GM12878 (cell line): Measurements from ENCODE around the gene RRAGA. TPM values are rescaled to one million over a fixed set of nuclear protein-coding genes. Genes with fewer than 3 reads are reported as not detected.

Source experiments
- ATAC-seq: fragments of 200-7000 bp; cut with Tn5 transposase; 3 replicates; pipeline ENCODE4 v1.9.1; 2020; ENCODE audit warnings: mild to moderate bottlenecking, moderate library complexity
- BruUV-seq: library from RNA; stranded (reverse); fragments of 400-500 nt; replicated peaks from 2 replicates; lab custom pipeline; 2021; lab: Mats Ljungman, UMichigan
- CTCF ChIA-PET: fragments of 300-600 bp; sonication (Branson Sonifier 250); formaldehyde crosslinking; extraction: SDS; loops from one replicate; lab custom pipeline; 2021; ENCODE audit warnings: inconsistent platforms; lab: Yijun Ruan, JAX
- POLR2A ChIA-PET: fragments of 350-600 bp; formaldehyde crosslinking; extraction: SDS; loops from one replicate; lab custom pipeline; 2021; ENCODE audit warnings: inconsistent platforms; lab: Charles Lee
- RAD21 ChIA-PET: fragments of 300-600 bp; sonication (Branson Sonifier 250); formaldehyde crosslinking; loops from one replicate; lab custom pipeline; 2023; ENCODE audit warnings: antibody characterized with exemption; ENCODE audit not compliant: unreplicated experiment; lab: Charles Lee
- SMC1A ChIA-PET: fragments of 300-600 bp; sonication (Branson Sonifier 250); formaldehyde crosslinking; loops from one replicate; lab custom pipeline; 2023; ENCODE audit not compliant: unreplicated experiment, uncharacterized antibody; lab: Charles Lee
- DNase-seq: peaks from one replicate; pipeline ENCODE4 v3.0.0-alpha.2; 2011; ENCODE audit warnings: low read depth, low spot score
- FAIRE-seq: peaks from 3 replicates; lab custom pipeline; 2011; peaks lifted over from hg19 to GRCh38; lab: Jason Lieb, UNC
- H2AFZ ChIP-seq: 2 replicates; pipeline ENCODE4 v1.6.0; 2011; ENCODE audit warnings: low read depth, low read length, control low read depth; ENCODE audit not compliant: control insufficient read depth
- H3K27ac ChIP-seq: 2 replicates; pipeline ENCODE4 v1.5.1; 2011; ENCODE audit warnings: control low read depth; ENCODE audit not compliant: control insufficient read depth, insufficient read depth
- H3K27me3 ChIP-seq, 2 experiments: replicated peaks in 1 of 2; 2 replicates each; pipeline versions ENCODE4 v1.6.0 to v1.6.1; 2011; ENCODE audit warnings: low read length in 1 of 2; ENCODE audit not compliant: control insufficient read depth in 2 of 2, insufficient read depth in 2 of 2
- H3K36me3 ChIP-seq, 2 experiments: 2 replicates each; pipeline ENCODE4 v1.5.1; 2011; ENCODE audit warnings: low read length in 1 of 2; ENCODE audit not compliant: control insufficient read depth in 2 of 2, insufficient read depth in 2 of 2
- H3K4me1 ChIP-seq: 2 replicates; pipeline ENCODE4 v1.6.1; 2011; ENCODE audit warnings: mild to moderate bottlenecking, low read length, moderate library complexity, mixed read lengths; ENCODE audit not compliant: control insufficient read depth, insufficient read depth
- H3K4me2 ChIP-seq: 2 replicates; pipeline ENCODE4 v1.6.0; 2011; ENCODE audit warnings: control low read depth; ENCODE audit not compliant: control insufficient read depth, insufficient read depth
- H3K4me3 ChIP-seq: fragments of 200-600 bp; sonication (generic); 2 replicates; pipeline ENCODE4 v1.5.1; 2016
- H3K79me2 ChIP-seq: 2 replicates; pipeline ENCODE4 v1.6.0; 2011; ENCODE audit warnings: low read length; ENCODE audit not compliant: control insufficient read depth, insufficient read depth
- H3K9ac ChIP-seq: 2 replicates; pipeline ENCODE4 v1.8.0; 2011; ENCODE audit warnings: low read length, control low read depth, mixed read lengths; ENCODE audit not compliant: control insufficient read depth, insufficient read depth
- H3K9me3 ChIP-seq: replicated peaks from 3 replicates; pipeline ENCODE4 v1.5.1; 2011; ENCODE audit warnings: mild to moderate bottlenecking, low read length; ENCODE audit not compliant: control insufficient read depth, insufficient read depth
- H4K20me1 ChIP-seq: 2 replicates; pipeline ENCODE4 v1.6.0; 2011; ENCODE audit not compliant: control insufficient read depth, insufficient read depth
- CBFB ChIP-seq: IDR thresholded peaks from 2 replicates; pipeline ENCODE4 v1.6.1; 2016; ENCODE audit warnings: antibody characterized with exemption, low read depth
- E2F4 ChIP-seq: IDR thresholded peaks from 2 replicates; pipeline ENCODE4 v1.6.1; 2012; ENCODE audit warnings: low read depth, low read length, improper control_type of control experiment
- NR2C1 ChIP-seq: fragments of 450-650 bp; IDR thresholded peaks from 2 replicates; pipeline ENCODE4 v1.6.1; 2017; ENCODE audit warnings: antibody characterized with exemption, mild to moderate bottlenecking, moderate library complexity
- PML ChIP-seq: IDR thresholded peaks from 2 replicates; pipeline ENCODE4 v1.6.1; 2012; ENCODE audit warnings: low read length, inconsistent platforms
- SKIL ChIP-seq: fragments of 450-650 bp; IDR thresholded peaks from 2 replicates; pipeline ENCODE4 v1.6.1; 2017; ENCODE audit warnings: mild to moderate bottlenecking, low read depth, inconsistent platforms; ENCODE audit not compliant: poor library complexity, severe bottlenecking
- WGBS: methylation state at CpG from one replicate; pipeline ENCODE4 v1.1.6; 2016; ENCODE audit warnings: low lambda C conversion rate; ENCODE audit not compliant: insufficient replicate concordance, insufficient coverage; ENCODE audit errors: missing lambda C conversion rate; 5-methylcytosine and 5-hydroxymethylcytosine counted together
- in situ Hi-C: fragments of 300-500 bp; cut with MboI; formaldehyde crosslinking; loops from 9 replicates; pipeline ENCODE4 v1.14.3; 2018; ENCODE audit warnings: mixed read lengths
- intact Hi-C: fragments of 100-400 bp; cut with micrococcal nuclease; formaldehyde crosslinking; loops from one replicate; pipeline ENCODE4 v1.14.2; 2022; ENCODE audit not compliant: unreplicated experiment
- polyA plus RNA-seq, 11 experiments: library from polyadenylated mRNA; depleted of rRNA in 4 of 11; unstranded in 6 of 11; stranded (reverse) in 5 of 11; fragments of >200 nt; fragmentation: Nextera tagmentation in 4 of 11; fragmentation: Illumina TruSeq in 1 of 11; extraction: Ambion mirVana in 4 of 11; extraction: Trizol in 1 of 11; gene quantifications; 1 replicate in 1 of 11; 2 replicates in 10 of 11; pipeline versions ENCODE4 v1.2.1 to v1.2.3, GENCODE V29; 2011 to 2016; ENCODE audit warnings: inconsistent platforms in 2 of 11, missing spikeins in 2 of 11, low read depth in 1 of 11
- total RNA-seq, 4 experiments: library from RNA; depleted of rRNA in 3 of 4; stranded (reverse); fragments of >200 nt in 3 of 4; fragmentation: Illumina TruSeq in 1 of 4; extraction: Trizol in 1 of 4; gene quantifications; 2 replicates each; pipeline versions ENCODE4 v1.2.1 to v1.2.3, GENCODE V29; 2013 to 2021

Gene RRAGA
- total and polyA plus RNA-seq, 10 of the 15 experiments (the other 5 are each of a cell fraction or from before 2014, with no cell fraction given): 10.1 to 74.6 (median 37.9) TPM

GRCh38 chr9:19074229-19074628, 25.0 kb downstream of the RRAGA start:
- intact Hi-C loops: no loop called here
- no peaks in the 10 kb centered on the region for H3K27me3 ChIP-seq
- ChIA-PET POLR2A (no interaction called here), SMC1A (interaction anchor here (1.0 to 2.3 kb wide), 4 partner anchors 13 to 159 kb away, joined by 3 to 9 read pairs (median 4); no protein-coding TSS in a partner anchor), CTCF (interaction anchor here (0.6 to 1.1 kb wide), 3 partner anchors 11 to 86 kb away, joined by 3 to 4 read pairs (median 4); no protein-coding TSS in a partner anchor), RAD21 (no interaction called here)
- no peak for ATAC-seq
- H3K4me3 ChIP-seq: no peak overlapping the region
- no peak for DNase-seq
- H2AFZ ChIP-seq: no peak overlapping the region
- H3K79me2 ChIP-seq: no peaks in the 10 kb centered on the region
- no TSS peak for BruUV-seq
- no peak overlapping the region for H3K4me2 ChIP-seq
- no peak overlapping the region for H3K9ac ChIP-seq
- H3K4me1 ChIP-seq: no peaks in the 10 kb centered on the region
- H3K36me3 ChIP-seq: peaks cover 11 to 19% of the 10 kb centered on the region in 2 experiments
- in situ Hi-C loops: no loop called here
- no peaks in the 10 kb centered on the region for H4K20me1 ChIP-seq
- no peak for FAIRE-seq
- TF ChIP-seq CBFB (no peak), NR2C1 (no peak), PML (no peak), SKIL (no peak), E2F4 (no peak)
- no peak overlapping the region for H3K27ac ChIP-seq
- H3K9me3 ChIP-seq: no peaks in the 10 kb centered on the region; the same call in 2 of the 3 replicates
- WGBS: 93% methylated on average over 2 of the region's 2 CpGs
